NT2/D1 (cell line): ENCODE results near the gene EPB41L2.

Experiments used
- YY1 ChIP-seq: IDR thresholded peaks from 2 replicates; pipeline ENCODE4 v1.6.1; 2011; ENCODE audit not compliant: insufficient read length, insufficient read depth
- ZNF274 ChIP-seq: IDR thresholded peaks from 2 replicates; pipeline ENCODE4 v1.6.1; 2011; ENCODE audit warnings: mild to moderate bottlenecking, low read depth, low read length

DNA sequence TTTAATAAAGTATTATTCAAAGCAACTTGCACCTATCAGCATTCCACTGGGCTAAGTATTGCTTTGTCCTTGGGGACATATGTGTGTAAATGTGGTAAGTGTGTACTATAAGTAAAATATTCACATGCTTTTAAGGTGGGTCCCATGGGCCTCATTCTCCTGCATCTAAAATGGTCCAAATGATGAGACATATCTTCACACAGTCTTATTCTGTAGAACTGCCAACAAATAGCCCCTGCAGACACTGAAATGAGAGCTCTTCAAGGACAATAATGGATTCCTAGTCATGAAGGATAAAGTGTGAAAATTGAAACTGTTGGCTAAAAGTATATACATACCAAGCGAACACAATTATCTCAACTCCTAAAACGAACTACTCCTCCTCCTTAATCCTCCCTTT lies 154.1 kb downstream of the EPB41L2 start:
- no peak for TF ChIP-seq ZNF274
- no peak for TF ChIP-seq YY1
